ENCODE measurements around the gene C2orf72.
"Not testable (repeated sequence)": the region's sequence is repeated elsewhere in the genome, so short reads cannot be mapped to it uniquely, and the experiment has no call there.

C2orf72 gene

DNA sequence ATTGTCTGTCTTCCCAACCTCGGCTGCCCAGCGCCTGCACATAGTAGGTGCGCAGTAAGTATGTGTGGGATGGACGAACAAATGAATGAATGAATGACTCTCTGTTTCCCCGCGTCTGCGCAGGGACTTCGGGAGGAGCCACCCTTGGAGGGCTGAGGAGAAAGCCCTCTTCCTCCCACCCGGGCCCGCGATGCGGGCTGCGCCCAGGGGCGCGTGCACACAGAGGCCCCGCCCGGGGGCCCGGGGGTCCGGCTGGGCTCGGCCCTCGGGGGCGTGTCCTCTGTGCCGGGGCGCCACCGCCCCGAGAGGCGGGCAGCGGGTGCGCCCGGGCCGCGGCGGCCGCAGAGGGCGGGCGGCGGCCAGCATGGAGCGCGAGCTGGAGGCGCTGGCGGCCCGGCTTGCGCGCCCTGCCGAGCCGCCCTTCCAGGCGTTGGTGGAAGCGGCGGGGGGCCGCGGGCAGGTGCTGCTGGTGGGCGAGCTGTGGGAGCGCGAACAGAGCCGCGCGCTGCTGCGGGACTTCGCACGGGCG, at the start of gene C2orf72:
C2orf72 (plus strand) TSS at position 322 of the 529 bp plus-strand sequence; CDS start at position 365, 43 bp downstream.
- no peak for DNase-seq

DNA sequence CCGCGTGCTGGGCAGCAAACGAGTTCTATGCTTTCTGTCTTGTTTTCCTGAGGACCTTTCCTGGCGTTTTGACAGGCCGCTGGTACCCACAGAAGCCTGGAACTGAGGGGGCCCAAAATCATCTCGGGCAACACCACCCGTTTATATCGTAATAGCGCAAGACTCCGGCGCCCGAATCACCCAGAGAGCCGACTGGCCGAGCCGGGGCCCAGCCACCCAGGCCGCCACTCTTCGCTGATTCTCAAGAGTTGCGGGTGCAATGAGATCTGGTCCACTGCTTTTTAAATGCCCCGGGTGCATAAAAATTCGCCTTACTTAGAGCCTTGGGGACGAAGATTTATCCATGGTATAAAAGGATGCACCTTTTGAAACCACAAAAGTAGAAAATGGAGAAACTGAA, 47.6 kb upstream of the C2orf72 start:
- no peak for DNase-seq

DNA sequence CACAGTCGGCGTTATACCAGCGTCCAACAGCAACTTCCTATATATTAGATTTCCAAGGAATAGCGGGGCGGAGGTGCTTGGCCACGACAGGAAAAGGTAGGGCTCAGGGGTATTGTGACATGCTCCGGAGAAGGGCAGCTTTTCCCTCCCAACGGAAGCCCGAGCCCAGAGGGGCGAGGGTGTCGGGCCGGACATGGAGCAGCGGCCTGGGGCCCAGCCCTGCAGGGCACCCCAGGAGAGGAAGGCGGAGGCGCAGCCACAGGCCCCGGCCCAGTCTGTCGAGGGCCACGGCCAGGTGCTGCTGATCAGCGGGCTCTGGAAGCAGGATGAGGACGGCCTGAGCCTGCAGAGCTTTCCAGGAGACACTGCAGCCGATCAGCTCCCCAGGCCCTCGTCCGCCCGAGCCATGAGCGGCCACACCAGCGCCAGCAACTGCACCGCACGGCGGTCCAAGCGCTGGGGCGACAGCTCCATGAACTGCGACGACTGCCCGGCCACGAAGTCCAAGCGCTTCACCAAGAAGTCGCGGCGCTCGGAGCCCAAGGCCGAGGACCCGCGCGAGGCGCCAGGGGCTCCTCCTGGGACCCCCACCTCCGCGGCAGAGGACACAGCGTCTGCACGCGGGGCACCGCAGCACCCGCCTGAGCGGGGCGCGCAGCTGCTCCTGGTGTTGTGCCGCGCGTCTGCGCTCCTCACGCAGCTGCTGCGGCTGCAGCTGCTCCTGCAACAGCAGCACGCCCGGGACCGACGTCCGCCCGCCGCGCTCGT, 47.0 kb upstream of the C2orf72 start:
- no peak for DNase-seq

DNA sequence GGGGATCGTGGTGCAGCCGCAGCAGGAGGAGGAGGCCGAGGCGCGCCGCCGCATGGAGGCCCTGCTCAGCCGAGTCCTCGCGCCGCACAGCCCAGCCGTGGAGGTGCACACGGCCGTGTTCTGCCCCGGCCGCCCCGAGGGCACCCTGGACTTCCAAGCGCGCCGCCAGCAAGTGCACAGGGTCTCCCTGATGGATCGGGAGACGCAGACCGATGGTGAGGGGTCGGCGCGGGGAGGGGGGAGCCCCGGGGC, 46.5 kb upstream of the C2orf72 start:
- no peak for DNase-seq

DNA sequence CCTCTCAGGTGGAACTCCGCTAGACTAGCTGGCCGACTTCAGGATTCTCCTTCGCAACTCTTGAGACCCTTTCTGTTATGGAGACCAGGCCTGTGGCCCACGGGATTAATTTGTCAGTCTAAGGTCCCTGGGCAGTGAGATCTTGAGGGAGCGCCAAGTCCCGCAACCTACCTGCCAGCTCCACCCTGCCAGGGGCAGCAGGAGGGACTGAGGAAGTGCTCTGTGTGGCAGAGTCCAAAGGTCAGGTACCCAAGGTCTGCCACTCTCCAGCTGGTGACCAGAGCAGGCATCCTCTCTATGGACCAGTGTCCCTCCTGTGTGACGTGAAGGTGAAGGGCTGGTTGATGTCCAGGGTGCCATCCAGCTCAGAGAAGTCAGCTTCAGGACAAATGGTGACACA, 45.7 kb upstream of the C2orf72 start:
- no peak for DNase-seq

DNA sequence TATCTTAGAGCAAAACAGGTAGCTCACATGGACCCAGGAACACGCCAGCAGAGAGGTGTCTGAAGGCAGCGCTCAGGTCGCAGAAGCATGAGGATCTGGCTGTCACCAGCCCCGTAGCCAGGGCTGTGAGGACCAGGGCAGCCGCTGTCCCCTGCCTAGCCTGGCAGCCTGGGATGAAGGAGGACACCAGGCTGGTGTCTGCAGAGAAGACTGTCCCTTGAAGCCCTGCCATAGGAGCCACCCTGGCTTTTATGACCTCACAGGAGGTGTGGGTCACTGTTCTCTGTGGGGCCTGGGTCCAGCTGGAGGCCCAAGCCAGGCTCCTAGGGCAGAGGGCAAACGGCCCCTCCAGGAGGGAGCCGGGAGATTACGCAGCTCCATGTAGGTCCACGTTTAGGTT, 41.5 kb upstream of the C2orf72 start, which contains the start of gene SPATA3:
SPATA3 (plus strand) TSS at position 301 of the 400 bp plus-strand sequence. CDS start 113 bp downstream, outside the sequence.
- DNase-seq: no peak

DNA sequence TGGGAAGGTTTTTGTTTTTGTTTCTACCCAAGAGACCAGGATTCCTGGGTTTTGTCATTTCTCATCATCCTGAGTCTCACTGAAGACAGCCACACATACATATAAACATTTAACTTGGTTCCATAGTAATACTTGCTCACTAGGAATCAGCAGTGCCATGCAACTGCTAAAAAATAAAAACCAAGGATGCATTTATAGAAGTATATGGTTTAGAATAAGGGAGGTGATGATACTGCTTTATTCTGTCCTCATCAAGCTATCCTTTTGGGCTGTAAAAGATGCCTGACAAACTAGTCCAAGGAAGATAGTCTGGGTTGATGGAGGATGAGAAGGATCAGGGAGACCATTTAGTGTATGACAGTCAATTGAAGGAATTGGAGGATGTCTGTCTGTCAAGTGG, 40.7 kb upstream of the C2orf72 start:
- DNase-seq: no peak

DNA sequence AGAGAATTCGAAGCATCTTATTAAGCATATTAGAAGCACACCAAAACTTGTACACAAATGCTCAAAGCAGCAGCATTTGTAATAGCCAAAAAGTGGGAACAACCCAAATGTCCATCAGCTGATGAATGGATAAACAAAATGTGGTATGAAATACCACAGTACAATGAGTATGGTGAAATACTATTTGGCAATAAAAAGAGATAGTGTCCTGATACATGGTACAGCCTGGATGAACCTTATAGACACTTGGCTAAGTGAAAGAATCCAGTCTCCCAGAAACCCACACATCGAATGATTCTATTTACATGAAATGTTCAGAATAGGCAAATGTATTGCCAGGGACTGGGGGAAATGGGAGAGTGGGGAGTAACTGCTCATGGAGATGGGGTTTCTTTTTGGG, 38.4 kb upstream of the C2orf72 start:
- DNase-seq: no peak

DNA sequence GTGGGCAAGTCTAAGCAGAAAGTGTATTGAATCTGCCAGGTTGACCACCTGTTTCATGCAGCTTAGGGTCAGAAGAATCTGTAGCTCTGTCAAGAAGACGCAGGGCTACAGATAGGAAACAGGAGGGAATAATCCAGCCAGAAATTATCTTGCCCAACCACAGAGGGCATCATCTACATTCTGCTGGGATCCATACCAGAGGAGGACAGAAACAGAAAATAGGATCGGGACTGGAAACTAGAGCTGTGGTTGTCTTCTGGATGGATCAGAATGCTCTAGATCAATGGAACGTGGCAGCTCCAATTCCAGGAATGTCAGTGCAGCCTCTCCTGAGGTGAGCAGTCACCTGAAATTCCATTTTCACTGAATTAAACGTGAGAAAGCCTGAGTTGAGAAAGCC, 37.8 kb upstream of the C2orf72 start:
- DNase-seq: no peak

DNA sequence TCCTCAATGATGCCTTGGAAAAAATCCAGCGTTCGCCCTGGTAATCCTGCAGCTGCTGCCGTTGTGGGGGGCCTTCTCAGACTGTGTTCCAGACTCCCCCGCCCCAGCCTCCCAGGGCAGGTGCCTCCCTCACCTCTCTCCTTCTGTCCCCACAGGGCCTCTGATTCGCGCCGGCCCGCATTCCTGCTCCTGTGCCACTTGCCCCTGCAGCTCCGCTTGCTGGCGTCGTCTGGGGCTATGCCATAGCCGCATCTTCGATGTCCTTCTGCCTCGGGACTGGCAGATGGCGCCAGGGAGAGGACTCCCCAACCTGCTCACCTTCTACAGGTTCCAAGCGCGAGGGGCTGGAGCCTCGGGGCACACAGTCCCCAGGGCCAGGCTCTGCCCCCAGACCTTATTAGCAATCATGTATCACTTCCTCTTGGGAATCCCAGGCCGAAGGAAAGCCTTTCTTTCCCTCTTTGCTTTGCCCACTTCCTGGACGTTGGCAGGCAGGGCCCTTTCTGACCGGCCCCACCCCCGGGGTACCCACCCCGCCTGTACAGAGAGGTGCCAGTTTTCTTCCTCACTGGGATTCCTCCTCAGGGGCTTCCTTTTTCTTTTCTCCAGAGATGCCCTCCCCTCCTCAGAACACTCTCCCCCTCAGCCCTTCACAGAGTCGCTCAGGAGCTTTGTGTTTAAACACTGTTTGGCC, 37.0 kb upstream of the C2orf72 start:
- peak; percentile 8 for DNase-seq

DNA sequence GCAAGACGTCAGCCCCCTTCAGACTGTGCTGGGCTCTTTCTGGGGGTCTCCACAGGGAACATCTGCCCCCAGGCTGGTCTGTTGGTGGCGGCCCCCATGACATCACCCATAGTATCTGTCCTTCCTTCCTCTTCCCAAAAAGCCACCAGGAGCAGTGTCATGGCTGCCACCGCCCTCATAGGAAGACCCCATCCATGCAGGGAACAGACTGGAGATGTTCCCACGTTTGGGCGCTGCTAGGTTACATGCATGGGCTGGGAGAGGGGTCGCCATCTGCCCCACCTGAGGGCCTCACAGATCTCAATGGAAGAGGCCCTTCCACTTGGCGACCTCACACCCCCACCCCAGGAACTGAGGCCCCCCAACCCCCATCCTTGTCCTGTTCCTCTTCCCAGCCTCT, 36.3 kb upstream of the C2orf72 start:
- no peak for DNase-seq

DNA sequence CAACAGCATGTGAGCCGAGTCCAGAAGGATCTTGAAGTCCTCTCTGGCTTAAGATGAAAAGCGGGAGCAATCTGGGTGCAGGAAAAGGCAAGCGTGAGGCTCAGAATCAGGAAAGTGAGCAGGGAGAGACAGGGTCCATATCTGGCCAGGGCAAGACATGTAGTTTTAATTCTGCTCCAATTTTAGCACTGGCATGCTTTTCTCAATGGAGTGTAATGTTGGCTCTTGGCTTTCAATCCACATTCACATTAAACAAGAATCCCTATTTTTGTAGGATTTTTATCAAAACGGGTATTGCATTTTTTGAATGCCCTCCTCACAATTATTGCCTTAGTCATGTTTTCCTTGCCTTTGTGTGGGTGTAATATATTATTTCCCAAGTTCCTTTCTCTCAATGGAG, 35.4 kb upstream of the C2orf72 start:
- no peak for DNase-seq

DNA sequence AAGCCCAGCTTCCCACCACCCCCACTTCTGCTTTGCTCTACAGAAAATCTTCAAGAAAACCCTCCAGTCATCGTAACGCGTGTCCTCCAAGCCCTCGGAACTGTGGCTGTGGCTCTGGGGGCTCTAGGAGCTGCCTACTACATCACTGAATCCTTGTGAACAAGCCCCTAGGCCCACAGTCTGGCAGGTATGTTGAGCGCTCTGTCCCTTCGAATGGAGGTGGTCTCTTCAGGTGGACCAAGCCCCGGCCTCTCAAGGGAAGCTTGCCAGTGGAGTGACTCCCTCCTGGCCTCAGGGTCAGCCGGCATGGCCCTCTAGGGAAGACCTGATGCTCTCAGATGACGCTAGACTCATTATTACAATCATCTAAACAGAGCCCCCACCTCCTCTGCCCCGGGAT, 34.7 kb upstream of the C2orf72 start:
- DNase-seq: no peak

DNA sequence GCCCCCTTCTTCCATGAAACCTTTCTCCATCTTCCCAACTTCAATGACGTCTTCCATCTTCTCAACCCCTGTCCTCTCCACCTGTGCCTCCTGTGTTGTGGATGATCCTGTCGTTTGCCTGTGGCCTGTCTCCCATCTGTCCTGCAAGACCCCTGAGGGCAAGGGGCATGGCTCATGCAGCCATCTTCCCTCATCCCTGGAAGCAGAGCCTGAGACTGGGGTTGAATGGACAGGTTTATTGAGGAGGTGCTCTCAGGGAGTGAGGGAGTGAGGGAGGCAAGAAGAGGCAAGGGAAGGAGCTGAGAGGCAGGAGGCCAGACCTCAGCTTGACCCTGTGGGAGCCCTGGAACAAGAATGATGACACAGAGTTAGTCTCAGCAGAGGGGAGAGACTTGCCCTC, 34.1 kb upstream of the C2orf72 start:
- DNase-seq: no peak

DNA sequence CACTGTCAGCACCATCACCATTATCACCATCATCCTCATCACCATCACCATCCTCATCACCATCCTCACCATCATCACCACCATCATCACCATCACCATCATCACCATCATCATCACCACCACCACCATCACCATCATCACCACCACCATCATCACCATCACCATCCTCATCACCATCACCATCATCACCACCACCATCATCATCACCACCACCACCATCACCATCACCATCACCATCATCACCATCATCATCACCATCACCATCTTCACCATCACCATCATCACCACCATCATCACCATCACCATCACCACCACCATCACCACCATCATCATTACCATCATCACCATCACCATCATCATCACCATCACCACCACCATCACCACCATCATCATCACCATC, 32.4 kb upstream of the C2orf72 start:
- not testable (repeated sequence) for DNase-seq

DNA sequence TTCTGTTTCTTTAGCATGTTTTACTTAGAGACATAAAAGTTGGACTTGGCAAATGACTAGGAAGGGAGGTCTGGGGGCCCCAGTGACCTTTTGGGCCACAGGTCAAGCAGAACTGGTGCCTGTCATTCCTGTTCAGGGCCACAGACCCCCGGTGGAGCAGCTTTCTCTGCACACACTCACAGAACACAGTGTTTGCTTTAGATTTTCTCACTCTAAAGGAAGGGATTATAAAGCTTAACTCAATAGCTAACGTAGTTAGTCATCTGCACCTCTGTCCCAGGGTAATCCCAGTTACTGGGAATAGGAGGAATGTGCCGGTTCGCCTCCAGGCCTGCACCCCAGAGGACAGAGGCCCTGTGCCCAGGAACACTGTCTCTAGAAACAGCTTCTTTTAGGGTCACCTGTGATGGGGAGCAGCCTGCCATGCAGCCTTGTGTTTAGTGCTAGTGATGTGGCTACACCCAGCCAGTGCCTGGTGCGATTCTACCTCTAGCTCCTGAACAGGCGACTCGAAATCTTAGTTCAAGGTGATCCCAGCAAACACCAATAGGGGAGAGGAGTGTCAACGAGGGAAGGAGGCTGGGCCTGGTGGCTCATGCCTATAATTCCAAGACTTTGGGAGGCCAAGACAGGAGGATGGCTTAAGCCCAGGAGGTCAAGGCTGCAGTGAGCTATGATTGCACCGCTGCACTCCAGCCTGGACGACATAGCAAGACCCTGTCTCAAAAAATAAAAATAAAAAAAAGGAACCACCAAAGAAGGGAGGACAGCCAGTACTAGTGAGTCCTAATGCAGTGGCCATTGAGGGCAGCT, 29.8 kb upstream of the C2orf72 start:
- DNase-seq: no peak

DNA sequence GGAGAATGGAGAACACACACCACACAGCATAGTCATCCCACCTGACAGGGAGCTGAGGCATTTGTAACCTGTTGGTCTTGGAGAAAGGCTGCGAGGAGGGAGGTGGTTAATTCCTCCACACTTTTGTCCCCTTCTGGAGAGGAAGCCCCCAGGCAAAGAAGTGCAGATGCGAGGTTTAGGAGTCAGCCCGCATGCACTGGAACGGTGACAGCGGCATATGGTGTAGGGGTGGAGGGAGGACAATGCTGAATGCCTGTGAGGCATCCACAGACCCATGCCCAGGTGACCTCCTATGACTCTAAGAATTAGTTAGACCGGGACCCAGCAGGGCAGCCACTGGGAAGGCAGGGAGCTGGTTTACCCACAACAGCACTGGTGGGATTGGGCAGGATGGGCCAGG, 29.2 kb upstream of the C2orf72 start:
- no peak for DNase-seq

DNA sequence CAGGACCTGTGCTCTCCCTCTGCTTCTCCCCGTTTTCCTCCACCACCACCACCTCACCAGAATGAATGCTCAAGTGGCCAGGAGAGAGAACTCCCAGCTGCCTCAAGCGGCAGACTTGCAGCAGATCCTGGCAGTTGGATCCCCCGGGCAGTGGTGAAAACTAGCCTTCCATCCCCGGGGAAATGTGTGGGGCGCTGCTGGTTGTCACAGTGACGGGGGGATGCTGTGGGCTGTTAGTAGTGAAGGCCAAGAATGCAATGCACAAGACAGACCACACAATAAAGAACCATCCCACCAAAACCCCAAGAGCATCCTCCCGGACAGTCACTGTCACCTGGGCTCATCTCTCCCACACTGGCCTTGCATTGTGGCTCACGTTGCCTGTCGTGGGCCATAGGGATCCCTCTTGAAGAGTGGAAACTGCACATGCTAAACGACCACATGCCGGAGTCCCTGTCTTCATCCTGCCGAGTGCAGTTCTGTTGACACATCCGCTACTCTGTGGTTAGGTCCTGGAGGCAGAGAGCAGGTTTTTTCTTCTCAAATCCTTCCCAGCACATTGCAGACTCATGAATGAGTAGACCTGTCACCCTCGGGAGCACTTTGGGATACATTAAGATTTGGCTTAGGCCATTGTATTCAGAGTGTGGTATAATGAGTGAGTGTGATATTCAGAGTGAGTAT, 27.9 kb upstream of the C2orf72 start:
- DNase-seq: no peak

DNA sequence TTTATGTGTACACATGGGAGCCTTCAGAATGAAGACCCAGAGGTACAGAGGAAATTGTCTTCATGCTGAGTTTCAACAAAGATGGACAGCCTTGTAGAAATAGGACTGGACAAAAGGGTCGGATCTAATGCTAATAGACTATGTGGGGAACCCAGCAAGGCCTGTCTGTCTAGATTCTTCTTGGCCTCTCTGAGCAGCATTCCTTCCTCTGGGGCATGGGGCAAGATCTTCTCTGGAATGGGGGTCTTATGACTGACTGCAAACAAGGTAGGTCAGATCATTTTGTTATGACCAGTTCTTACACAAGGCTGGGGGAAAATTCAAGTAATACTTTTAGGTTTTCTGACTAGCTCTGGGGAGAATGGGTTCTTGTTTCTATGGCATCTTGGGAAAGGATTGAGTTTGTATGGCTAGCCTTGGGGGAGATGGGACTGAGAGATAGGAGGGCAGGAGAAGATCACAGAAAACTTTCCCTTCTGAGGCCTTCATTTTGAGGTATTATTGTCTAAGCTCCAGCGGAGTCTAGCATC, 27.1 kb upstream of the C2orf72 start:
- no peak for DNase-seq

DNA sequence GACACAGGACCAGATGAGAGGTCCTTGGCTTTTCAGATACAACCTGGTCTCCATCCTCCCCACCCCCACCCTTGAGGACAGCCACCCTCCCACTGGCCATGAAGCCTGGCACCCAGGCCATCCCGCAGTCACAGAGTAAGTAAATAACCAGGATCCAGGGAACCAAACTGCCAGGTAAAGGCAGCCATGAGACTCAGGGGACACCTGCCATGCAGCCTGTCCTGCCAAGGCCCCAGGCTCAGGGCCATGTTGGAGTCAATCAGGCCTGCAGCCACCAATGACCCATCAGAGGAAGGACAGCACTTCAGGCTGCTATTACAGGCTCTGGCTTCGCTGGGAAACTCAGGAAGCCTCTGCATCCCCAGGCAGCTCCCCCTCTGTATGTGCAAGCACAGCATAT, 25.8 kb upstream of the C2orf72 start:
- no peak for DNase-seq

DNA sequence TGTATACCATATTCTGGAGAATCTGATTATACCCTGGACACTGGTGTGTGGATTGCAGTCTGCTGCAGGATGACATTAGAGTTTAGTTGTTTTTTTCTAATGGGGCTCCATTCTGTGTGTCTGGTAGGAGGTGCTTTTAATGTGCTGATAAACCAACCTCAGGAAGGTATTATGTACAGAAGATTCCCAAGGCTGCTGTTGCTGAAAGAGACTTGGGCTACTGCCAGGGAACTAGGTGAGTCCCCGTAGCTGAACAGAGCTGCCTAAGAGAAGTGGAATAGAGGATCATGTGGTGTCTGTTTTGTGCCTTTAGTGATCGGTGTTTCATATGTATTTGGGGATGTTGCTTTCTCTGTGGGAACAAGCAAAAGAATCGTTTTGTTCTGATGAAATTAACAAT, 24.9 kb upstream of the C2orf72 start:
- DNase-seq: no peak

DNA sequence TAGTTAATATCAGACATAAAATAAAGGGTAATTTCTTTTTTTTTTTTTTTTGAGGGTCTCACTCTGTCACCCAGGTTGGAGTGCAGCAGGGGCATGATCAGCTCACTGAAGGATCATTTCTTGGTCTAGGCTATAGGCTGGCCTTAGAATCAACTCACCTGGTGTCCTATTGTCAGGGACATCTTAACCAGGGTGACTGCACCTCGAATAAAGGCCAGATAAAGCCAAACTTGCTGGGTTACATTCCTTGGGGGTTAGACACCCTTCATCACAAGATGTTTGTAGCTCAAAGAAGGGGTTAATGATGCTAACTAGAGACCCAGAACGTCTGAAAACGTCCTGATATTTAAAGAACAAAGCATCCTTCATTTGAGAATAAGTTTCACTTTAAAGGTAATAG, 23.5 kb upstream of the C2orf72 start:
- no peak for DNase-seq

DNA sequence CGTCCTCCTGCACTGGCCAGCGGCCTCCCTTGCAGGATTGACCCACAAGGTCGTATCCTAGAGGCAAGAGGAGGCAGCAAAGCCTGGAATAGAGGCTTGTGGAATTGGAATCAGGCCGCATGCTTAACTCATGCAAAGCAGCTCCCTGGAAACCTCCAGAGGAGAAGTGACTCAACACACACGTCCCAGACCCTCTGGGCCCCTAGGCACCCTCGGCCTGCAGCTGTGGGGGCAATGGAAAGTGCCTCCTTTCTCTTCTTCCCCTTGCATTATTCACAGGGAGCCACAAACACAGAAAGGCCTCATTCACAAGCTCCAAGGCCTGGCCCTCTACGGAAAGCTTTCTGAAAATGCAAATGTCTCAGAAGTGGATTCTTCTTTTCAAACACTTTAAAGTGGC, 21.8 kb upstream of the C2orf72 start:
- DNase-seq: no peak
